ENCODE data around the gene USE1.

DNA sequence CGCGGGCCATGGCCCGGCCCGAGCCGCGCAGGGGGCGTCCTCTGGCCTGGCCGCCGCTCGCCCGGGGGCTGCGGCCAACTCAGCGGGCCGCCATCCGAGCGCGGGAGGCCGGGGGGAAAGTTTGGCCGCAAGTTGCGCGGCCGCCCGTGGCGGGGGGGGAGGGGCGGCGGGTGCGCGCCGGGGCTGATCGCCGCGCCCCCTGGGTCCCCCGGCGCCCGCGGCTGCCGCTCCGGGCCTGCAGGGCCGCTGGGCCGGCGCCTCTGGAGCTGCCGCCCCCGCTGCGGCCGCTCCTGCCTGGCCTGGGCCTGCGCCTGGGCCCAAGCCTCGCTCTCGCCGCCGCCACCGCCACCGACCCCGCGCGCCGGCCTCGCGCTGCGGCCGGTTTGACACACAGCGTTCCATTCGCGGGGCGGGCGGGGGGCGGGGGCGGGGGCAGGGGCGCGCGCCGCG lies 30.4 kb downstream of the USE1 start, which contains the start of gene NR2F6:
- TF ChIP-seq POLR2AphosphoS5 (IDR thresholded peaks at IDR 0.05; ENCODE audit: low read depth, low read length) (no peak), TAF1 (IDR thresholded peaks at IDR 0.05; ENCODE audit: borderline replicate concordance, low read depth, low read length) (no peak), POLR2A (IDR thresholded peaks at IDR 0.05; ENCODE audit: low read depth, low read length) (no peak)

Measured in GM12892 (cell line).